SK-N-SH treated with all-trans-retinoic acid at 6 μM for 48 hours (cell line): ENCODE data around the gene SLC37A4.

Source experiments
- ATAC-seq: fragments of 200-7000 bp; cut with Tn5 transposase; 3 replicates; pipeline ENCODE4 v1.9.1; 2020; ENCODE audit warnings: mild to moderate bottlenecking, moderate library complexity
- CREB5 ChIP-seq: fragments of 250-450 bp; sonication (Bioruptor Pico); IDR thresholded peaks from 2 replicates; pipeline ENCODE4 v1.5.1; 2020; ENCODE audit warnings: low read depth, mild to moderate bottlenecking, moderate library complexity
- CSDC2 ChIP-seq: fragments of 250-450 bp; sonication (Bioruptor Pico); IDR thresholded peaks from 2 replicates; pipeline ENCODE4 v1.5.0; 2020; ENCODE audit warnings: mild to moderate bottlenecking, moderate library complexity
- CSRNP3 ChIP-seq: fragments of 250-450 bp; sonication (Bioruptor Pico); IDR thresholded peaks from 2 replicates; pipeline ENCODE4 v1.5.1; 2021; ENCODE audit warnings: mild to moderate bottlenecking, moderate library complexity
- ESRRG ChIP-seq: fragments of 250-450 bp; sonication (Bioruptor Pico); IDR thresholded peaks from 2 replicates; pipeline ENCODE4 v1.6.1; 2021; ENCODE audit warnings: mild to moderate bottlenecking
- GLIS3 ChIP-seq: fragments of 250-450 bp; sonication (Bioruptor Pico); IDR thresholded peaks from 2 replicates; pipeline ENCODE4 v1.5.0; 2020; ENCODE audit warnings: mild to moderate bottlenecking, moderate library complexity
- OSR1 ChIP-seq: fragments of 250-450 bp; sonication (Bioruptor Pico); IDR thresholded peaks from 2 replicates; pipeline ENCODE4 v1.8.0; 2022; ENCODE audit warnings: moderate library complexity, mild to moderate bottlenecking, inconsistent platforms
- PATZ1 ChIP-seq: fragments of 250-450 bp; sonication (Bioruptor Pico); IDR thresholded peaks from 2 replicates; pipeline ENCODE4 v1.8.0; 2020; ENCODE audit warnings: mild to moderate bottlenecking, moderate library complexity, borderline replicate concordance
- POU6F1 ChIP-seq: fragments of 250-450 bp; sonication (Bioruptor Pico); IDR thresholded peaks from 2 replicates; pipeline ENCODE4 v1.8.0; 2021; ENCODE audit warnings: low read depth, mild to moderate bottlenecking, moderate library complexity, borderline replicate concordance
- PPARA ChIP-seq: fragments of 250-450 bp; sonication (Bioruptor Pico); IDR thresholded peaks from 2 replicates; pipeline ENCODE4 v1.5.0; 2020; ENCODE audit warnings: mild to moderate bottlenecking, borderline replicate concordance
- RARB ChIP-seq: fragments of 250-450 bp; sonication (Bioruptor Pico); IDR thresholded peaks from 2 replicates; pipeline ENCODE4 v1.8.0; 2021; ENCODE audit warnings: mild to moderate bottlenecking, moderate library complexity
- SNAI2 ChIP-seq: fragments of 250-450 bp; sonication (Bioruptor Pico); IDR thresholded peaks from 2 replicates; pipeline ENCODE4 v1.5.0; 2020; ENCODE audit warnings: mild to moderate bottlenecking, moderate library complexity
- TCF4 ChIP-seq: fragments of 250-450 bp; sonication (Bioruptor Pico); IDR thresholded peaks from 2 replicates; pipeline ENCODE4 v1.8.0; 2021; ENCODE audit warnings: mild to moderate bottlenecking, moderate library complexity, borderline replicate concordance
- TOX ChIP-seq: fragments of 250-450 bp; sonication (Bioruptor Pico); IDR thresholded peaks from 2 replicates; pipeline ENCODE4 v1.8.0; 2021; ENCODE audit warnings: mild to moderate bottlenecking, moderate library complexity, borderline replicate concordance
- TSHZ2 ChIP-seq: fragments of 250-450 bp; sonication (Bioruptor Pico); IDR thresholded peaks from 2 replicates; pipeline ENCODE4 v1.5.0; 2020; ENCODE audit warnings: mild to moderate bottlenecking, moderate library complexity
- ZC3H10 ChIP-seq: fragments of 250-450 bp; sonication (Bioruptor Pico); IDR thresholded peaks from 2 replicates; pipeline ENCODE4 v1.5.1; 2021; ENCODE audit warnings: mild to moderate bottlenecking, moderate library complexity
- ZFP3 ChIP-seq: fragments of 250-450 bp; sonication (Bioruptor Pico); IDR thresholded peaks from 2 replicates; pipeline ENCODE4 v1.5.0; 2020; ENCODE audit warnings: mild to moderate bottlenecking, moderate library complexity
- ZFP30 ChIP-seq: fragments of 450-650 bp; formaldehyde crosslinking; IDR thresholded peaks from 2 replicates; pipeline ENCODE4 v1.5.0; 2022; ENCODE audit warnings: mild to moderate bottlenecking, moderate library complexity
- ZNF565 ChIP-seq: fragments of 450-650 bp; formaldehyde crosslinking; conservative IDR thresholded peaks from 2 replicates; pipeline ENCODE4 v1.5.0; 2020; ENCODE audit warnings: low read depth, mild to moderate bottlenecking, moderate library complexity
- ZNF70 ChIP-seq: fragments of 450-650 bp; formaldehyde crosslinking; IDR thresholded peaks from 2 replicates; pipeline ENCODE4 v1.5.0; 2020; ENCODE audit warnings: mild to moderate bottlenecking, moderate library complexity
- ZNF8 ChIP-seq: fragments of 450-650 bp; formaldehyde crosslinking; IDR thresholded peaks from 2 replicates; pipeline ENCODE4 v1.5.0; 2020; ENCODE audit warnings: mild to moderate bottlenecking, moderate library complexity

Gene SLC37A4

GRCh38 chr11:119012629-119013170 lies 18.0 kb downstream of the SLC37A4 start:
- no peak for TF ChIP-seq CSDC2 (CRISPR knock-in tag)
- no peak for TF ChIP-seq GLIS3
- TF ChIP-seq OSR1 (CRISPR knock-in tag), result no peak
- TF ChIP-seq POU6F1 (CRISPR knock-in tag), result no peak
- TF ChIP-seq TCF4 (CRISPR knock-in tag), result no peak
- no peak for TF ChIP-seq ZC3H10 (CRISPR knock-in tag)
- no peak for TF ChIP-seq PATZ1 (CRISPR knock-in tag)
- peak; percentile 12; the same call in 2 of the 3 replicates for ATAC-seq

- peak; percentile 27 for ATAC-seq
- TF ChIP-seq TOX (CRISPR knock-in tag) (no peak), RARB (CRISPR knock-in tag) (no peak), ZNF8 (no peak), ESRRG (no peak), TCF4 (CRISPR knock-in tag) (no peak), ZNF565 (CRISPR knock-in tag) (no peak), PPARA (no peak)
Measured at GRCh38 chr11:119011476-119012053, 19.1 kb downstream of the SLC37A4 start.

GRCh38 chr11:119006656-119007055 lies 24.0 kb downstream of the SLC37A4 start:
- no peak for TF ChIP-seq CSDC2 (CRISPR knock-in tag)
- no peak for TF ChIP-seq CSRNP3
- TF ChIP-seq GLIS3, result no peak
- TF ChIP-seq ZFP3 (CRISPR knock-in tag), result no peak
- no peak for TF ChIP-seq CREB5 (CRISPR knock-in tag)
- TF ChIP-seq ZC3H10 (CRISPR knock-in tag), result no peak
- no peak for TF ChIP-seq PPARA
- no peak for TF ChIP-seq TCF4 (CRISPR knock-in tag)
- TF ChIP-seq, all 23 proteins: peak for 0
- no peak for ATAC-seq

GRCh38 chr11:119000906-119001305 lies 29.8 kb downstream of the SLC37A4 start:
- no peak for ATAC-seq
- TF ChIP-seq SNAI2 (CRISPR knock-in tag), result no peak
- TF ChIP-seq ESRRG, result no peak
- TF ChIP-seq TSHZ2 (CRISPR knock-in tag), result no peak
- TF ChIP-seq ZC3H10 (CRISPR knock-in tag), result no peak
- TF ChIP-seq PATZ1 (CRISPR knock-in tag), result no peak
- TF ChIP-seq TCF4 (CRISPR knock-in tag), result no peak
- TF ChIP-seq ZFP30, result no peak
- TF ChIP-seq ZNF8, result no peak
- no peak for TF ChIP-seq POU6F1 (CRISPR knock-in tag)
- no peak for TF ChIP-seq PPARA
- TF ChIP-seq ZNF70, result no peak
- TF ChIP-seq CREB5 (CRISPR knock-in tag), result no peak
- no peak for TF ChIP-seq ZFP3 (CRISPR knock-in tag)
- TF ChIP-seq CSDC2 (CRISPR knock-in tag), result no peak
- no peak for TF ChIP-seq OSR1 (CRISPR knock-in tag)
- TF ChIP-seq ZNF565 (CRISPR knock-in tag), result no peak
